ENCODE data around the gene KCNB1.

Gene KCNB1

DNA sequence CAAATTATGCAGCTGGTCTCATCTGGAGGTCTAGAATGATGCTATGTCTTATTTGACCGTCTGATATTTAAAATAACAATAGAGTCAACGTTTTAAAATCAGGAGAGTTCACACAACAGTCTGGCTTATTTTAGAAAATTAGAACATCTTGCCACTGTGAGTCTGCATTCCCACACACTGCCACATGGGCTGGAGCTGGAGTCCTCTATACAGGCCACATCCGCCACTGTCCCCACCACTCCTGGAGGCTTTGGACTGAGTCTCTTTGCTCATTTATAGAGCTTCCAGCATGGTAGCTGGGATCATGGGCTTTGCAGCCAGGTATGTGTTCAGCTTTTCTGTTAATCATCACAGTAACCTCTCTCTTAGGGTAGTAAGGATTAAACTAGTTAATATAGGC lies 135.8 kb downstream of the KCNB1 start:
- no peak overlapping the region for H3K4me3 Mint-ChIP-seq
- no peaks in the 10 kb centered on the region for H3K27me3 Mint-ChIP-seq
- H3K9me3 Mint-ChIP-seq = no peaks in the 10 kb centered on the region
- peaks cover 7% of the 10 kb centered on the region for H3K4me1 Mint-ChIP-seq (ENCODE audit: low read depth)
- no peak overlapping the region for H3K27ac Mint-ChIP-seq
- H3K36me3 Mint-ChIP-seq (ENCODE audit: low read depth) = no peaks in the 10 kb centered on the region

DNA sequence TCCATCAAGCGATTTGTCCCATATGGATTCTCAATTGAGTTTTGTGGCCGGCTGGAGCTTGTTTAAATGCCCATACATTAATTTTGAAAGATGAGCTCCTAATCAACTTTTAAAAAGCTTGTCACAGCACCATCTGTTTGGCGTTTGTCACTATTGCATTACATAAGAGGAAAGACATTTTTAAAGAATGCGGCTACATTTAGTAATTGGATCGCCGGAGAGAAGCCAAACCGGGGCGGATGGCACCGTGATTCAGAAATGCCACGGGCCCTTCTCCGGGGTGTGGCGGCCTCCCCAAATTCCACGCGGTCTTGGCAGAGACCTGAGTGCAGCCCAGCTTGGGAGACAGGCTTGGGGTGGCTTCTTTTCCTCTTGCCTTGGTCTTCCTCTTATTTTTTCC lies 136.9 kb downstream of the KCNB1 start:
- H3K4me1 Mint-ChIP-seq (ENCODE audit: low read depth) = peaks cover 7% of the 10 kb centered on the region
- H3K27me3 Mint-ChIP-seq = no peaks in the 10 kb centered on the region
- H3K4me3 Mint-ChIP-seq = no peak overlapping the region
- no peaks in the 10 kb centered on the region for H3K9me3 Mint-ChIP-seq
- no peak overlapping the region for H3K27ac Mint-ChIP-seq
- H3K36me3 Mint-ChIP-seq (ENCODE audit: low read depth) = no peaks in the 10 kb centered on the region

DNA sequence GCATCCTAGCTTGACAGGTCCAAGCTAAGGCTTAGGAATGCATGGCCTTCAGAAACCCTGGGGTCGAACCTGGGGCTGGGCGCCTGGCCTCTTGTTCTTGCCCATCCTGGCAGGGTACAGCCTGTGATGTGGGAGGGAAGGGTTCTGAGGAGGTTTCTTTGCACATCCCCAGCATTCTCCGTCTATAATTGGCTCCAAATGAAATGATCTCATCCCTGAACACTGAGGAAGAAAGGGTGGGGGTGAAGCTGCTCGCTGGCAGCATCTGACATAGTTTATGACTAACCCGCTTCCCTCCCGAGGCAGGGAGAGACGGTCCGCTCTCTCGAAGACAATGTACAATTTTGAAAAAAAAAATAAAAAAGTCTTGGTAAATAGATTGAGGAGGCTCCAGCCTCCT lies 137.5 kb downstream of the KCNB1 start:
- H3K27ac Mint-ChIP-seq = no peak overlapping the region
- H3K36me3 Mint-ChIP-seq (ENCODE audit: low read depth) = no peaks in the 10 kb centered on the region
- H3K27me3 Mint-ChIP-seq = no peaks in the 10 kb centered on the region
- no peaks in the 10 kb centered on the region for H3K9me3 Mint-ChIP-seq
- H3K4me1 Mint-ChIP-seq (ENCODE audit: low read depth) = peaks cover 7% of the 10 kb centered on the region
- no peak overlapping the region for H3K4me3 Mint-ChIP-seq

DNA sequence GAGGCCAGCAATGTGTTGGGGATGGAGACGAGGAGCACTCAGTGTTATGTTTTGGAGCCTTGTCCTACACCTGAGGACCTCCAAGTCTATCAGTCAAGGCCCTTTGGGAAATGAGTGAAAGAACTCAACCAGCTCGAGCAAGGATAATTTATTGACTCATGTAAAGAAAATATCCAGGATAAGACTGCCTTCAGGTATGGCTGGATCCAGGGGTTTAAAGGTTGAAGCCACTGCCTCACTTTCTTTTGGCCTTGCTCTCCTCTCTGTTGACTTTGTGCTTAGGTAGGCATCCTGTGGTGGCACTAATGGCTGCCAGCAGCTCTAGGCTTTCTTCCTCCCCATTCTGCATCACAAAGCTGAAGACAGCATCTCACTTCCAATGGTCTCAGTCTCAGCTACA lies 138.3 kb downstream of the KCNB1 start:
- Mint-ChIP-seq H3K27ac (no peak overlapping the region), H3K27me3 (no peaks in the 10 kb centered on the region)

DNA sequence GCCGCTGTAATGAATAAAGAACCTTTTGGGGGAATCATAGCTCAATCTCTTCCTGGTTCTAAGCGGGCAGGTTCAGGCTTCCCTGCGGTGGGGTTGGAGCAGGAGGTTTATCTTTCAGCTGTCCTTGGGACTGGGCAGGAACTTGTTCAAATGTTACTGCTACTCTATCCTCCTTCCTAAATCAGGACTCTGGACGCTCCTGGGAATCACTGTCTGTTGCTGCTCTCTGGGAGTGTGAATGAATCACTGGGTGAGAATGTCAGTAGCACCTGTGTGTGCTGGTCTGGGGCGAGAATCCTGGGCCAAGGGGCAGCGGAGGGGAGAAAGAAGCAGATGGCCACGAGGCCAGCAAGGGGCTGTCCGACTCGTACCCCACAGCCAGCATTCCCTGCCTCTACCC lies 139.2 kb downstream of the KCNB1 start:
- no peaks in the 10 kb centered on the region for H3K9me3 Mint-ChIP-seq
- H3K27ac Mint-ChIP-seq = no peak overlapping the region
- no peak overlapping the region for H3K4me3 Mint-ChIP-seq
- no peaks in the 10 kb centered on the region for H3K27me3 Mint-ChIP-seq
- no peaks in the 10 kb centered on the region for H3K36me3 Mint-ChIP-seq (ENCODE audit: low read depth)
- peaks cover 7% of the 10 kb centered on the region for H3K4me1 Mint-ChIP-seq (ENCODE audit: low read depth)

More for the DNA sequence above, 138.3 kb downstream of the KCNB1 start:
- H3K9me3 Mint-ChIP-seq = no peaks in the 10 kb centered on the region
- H3K4me1 Mint-ChIP-seq (ENCODE audit: low read depth) = peaks cover 7% of the 10 kb centered on the region
- no peak overlapping the region for H3K4me3 Mint-ChIP-seq
- H3K36me3 Mint-ChIP-seq (ENCODE audit: low read depth) = no peaks in the 10 kb centered on the region

DNA sequence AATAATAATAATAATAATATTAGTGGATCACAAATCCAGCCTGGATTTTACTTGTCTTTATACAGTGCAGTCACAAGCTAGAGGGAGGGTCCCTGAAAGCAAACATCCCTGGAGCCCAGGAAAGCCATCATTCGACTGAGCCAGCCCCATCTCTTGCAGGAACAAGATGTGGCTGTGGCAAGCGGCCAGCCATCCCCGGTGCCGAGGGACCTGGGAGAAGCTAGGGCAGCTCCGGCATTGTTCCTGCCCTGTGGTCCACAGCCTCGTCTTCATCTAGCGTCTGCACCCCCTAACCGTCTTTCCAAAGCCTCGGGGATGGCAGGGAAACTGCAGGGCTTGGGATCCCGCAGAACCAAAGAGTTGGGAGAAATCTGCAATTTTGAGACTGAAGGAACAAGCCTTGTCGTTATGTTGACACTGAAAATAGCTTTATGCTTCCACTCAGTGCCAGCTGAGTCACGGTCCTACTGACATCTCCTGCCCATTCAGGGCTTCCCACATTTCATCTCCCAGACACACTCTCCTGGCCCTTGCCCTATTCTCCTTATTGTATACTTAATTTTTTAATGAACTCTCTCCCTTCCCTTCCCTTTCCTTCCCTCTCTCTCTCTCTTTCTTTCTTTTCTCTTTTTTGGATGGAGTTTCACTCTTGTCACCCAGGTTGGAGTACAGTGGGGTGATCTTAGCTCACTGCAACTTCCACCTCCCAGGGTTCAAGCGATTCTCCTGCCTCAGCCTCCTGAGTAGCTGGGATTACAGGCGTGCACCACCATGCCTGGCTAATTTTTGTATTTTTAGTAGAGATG lies 142.1 kb downstream of the KCNB1 start:
- H3K27me3 Mint-ChIP-seq = no peaks in the 10 kb centered on the region
- no peak overlapping the region for H3K4me3 Mint-ChIP-seq
- H3K27ac Mint-ChIP-seq = no peak overlapping the region
- H3K4me1 Mint-ChIP-seq (ENCODE audit: low read depth) = no peaks in the 10 kb centered on the region
- H3K9me3 Mint-ChIP-seq = no peaks in the 10 kb centered on the region
- no peaks in the 10 kb centered on the region for H3K36me3 Mint-ChIP-seq (ENCODE audit: low read depth)

DNA sequence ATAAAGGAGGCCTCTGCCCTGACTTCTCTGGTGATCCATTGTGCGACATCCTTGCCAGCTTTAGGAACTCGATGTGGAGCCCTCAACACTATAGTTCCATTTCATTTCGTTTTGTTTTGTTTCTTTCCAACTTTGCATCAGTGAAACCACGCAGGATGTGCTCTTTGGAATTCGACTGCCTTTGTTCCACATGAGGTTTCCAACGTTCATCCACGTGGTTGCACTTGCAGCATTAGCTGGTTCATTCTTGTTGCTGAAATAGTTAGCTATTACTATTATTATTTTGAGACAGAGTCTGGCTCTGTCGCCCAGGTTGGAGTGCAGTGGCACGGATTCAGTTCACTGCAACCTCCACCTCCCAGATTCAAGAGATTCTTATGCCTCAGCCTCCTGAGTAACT lies 143.3 kb downstream of the KCNB1 start:
- Mint-ChIP-seq H3K4me1 (ENCODE audit: low read depth) (no peaks in the 10 kb centered on the region), H3K4me3 (no peak overlapping the region), H3K36me3 (ENCODE audit: low read depth) (no peaks in the 10 kb centered on the region), H3K27me3 (no peaks in the 10 kb centered on the region), H3K9me3 (no peaks in the 10 kb centered on the region), H3K27ac (no peak overlapping the region)

DNA sequence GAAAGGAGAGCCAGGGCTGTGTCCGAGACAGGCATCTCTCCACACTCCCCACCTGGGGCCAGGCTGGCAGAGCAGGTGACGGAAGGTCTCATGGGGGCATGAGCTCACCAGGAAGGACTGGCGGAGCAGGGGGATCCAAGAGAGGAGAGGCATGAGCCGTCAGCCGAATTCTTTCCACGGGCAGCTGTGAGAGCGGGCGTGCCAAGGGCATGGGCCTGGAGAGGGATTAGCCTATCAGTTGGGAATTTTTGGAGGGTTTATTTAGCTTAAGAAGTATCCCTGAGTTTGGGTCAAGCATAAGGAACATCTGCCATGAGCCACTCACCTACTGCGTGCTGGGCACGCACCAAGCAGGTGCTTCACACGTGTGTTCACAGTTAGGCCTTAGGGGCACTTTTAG lies 144.4 kb downstream of the KCNB1 start:
- H3K27me3 Mint-ChIP-seq = peaks cover 2% of the 10 kb centered on the region
- no peaks in the 10 kb centered on the region for H3K36me3 Mint-ChIP-seq (ENCODE audit: low read depth)
- H3K4me3 Mint-ChIP-seq = no peak overlapping the region
- no peak overlapping the region for H3K27ac Mint-ChIP-seq
- H3K9me3 Mint-ChIP-seq = no peaks in the 10 kb centered on the region
- H3K4me1 Mint-ChIP-seq (ENCODE audit: low read depth) = no peaks in the 10 kb centered on the region

DNA sequence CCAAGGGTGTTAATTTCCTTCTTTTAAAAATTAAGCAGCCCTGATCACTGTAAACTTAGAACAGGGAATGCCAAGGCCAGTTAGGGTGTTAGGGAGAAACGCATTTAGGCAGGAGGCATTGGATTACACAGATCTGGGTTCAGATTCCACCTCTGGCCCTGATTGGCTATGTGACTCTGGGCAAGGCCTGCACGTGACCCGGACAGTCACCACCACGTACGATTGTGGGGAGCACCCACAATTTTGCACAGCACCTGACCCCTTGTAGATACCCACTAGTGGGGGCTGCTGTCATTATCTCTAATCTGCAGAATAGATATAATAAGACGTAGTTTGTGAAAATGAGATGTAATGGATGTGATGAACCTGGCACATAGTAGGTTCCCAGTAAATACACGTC lies 145.1 kb downstream of the KCNB1 start:
- peaks cover 9% of the 10 kb centered on the region for H3K27me3 Mint-ChIP-seq
- no peaks in the 10 kb centered on the region for H3K4me1 Mint-ChIP-seq (ENCODE audit: low read depth)
- H3K36me3 Mint-ChIP-seq (ENCODE audit: low read depth) = no peaks in the 10 kb centered on the region
- H3K27ac Mint-ChIP-seq = no peak overlapping the region
- no peaks in the 10 kb centered on the region for H3K9me3 Mint-ChIP-seq
- H3K4me3 Mint-ChIP-seq = no peak overlapping the region

DNA sequence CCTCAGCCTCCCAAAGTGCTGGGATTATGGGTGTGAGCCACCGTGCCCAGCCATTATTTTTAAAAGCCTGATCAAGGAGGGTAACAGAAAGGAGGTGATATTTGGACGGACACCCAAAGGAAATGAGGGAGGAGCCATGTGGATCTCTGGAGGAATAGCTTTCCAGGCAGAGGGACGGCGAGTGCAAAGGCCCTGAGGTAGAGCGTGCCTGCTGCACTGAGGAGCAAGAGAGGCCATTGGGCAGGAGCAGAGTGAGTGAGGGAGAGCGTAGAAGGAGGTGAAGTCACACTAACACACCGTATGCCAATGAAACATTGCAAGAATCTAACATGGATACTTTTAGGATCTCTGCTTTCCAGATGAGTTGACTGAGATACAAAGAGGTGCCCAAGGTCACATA lies 145.7 kb downstream of the KCNB1 start:
- Mint-ChIP-seq H3K4me1 (ENCODE audit: low read depth) (no peaks in the 10 kb centered on the region), H3K27ac (no peak overlapping the region), H3K27me3 (peaks cover 10% of the 10 kb centered on the region), H3K4me3 (no peak overlapping the region), H3K36me3 (ENCODE audit: low read depth) (no peaks in the 10 kb centered on the region), H3K9me3 (no peaks in the 10 kb centered on the region)

DNA sequence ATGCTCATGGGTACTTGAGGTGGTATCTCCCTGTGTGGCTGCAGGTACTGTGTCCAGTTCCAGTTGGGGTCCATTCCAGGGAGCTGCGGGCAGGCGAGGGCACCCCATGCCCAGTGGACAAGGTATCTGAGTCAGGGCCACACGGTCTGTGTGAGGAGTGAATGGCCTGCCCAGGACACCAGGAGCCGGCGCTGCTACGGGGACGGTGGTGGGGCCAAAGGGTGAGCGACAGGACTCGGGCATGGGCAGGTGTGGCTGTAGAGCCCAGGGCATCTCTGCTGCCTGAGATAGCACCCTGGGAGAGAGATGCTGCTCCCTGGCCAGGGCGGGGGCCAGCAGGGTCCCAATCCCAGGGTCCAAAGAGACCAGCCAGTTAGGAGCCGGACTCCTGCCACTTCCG lies 147.0 kb downstream of the KCNB1 start:
- Mint-ChIP-seq H3K4me1 (ENCODE audit: low read depth) (no peaks in the 10 kb centered on the region), H3K36me3 (ENCODE audit: low read depth) (no peaks in the 10 kb centered on the region), H3K27ac (no peak overlapping the region), H3K4me3 (no peak overlapping the region), H3K9me3 (no peaks in the 10 kb centered on the region), H3K27me3 (peaks cover 16% of the 10 kb centered on the region)

DNA sequence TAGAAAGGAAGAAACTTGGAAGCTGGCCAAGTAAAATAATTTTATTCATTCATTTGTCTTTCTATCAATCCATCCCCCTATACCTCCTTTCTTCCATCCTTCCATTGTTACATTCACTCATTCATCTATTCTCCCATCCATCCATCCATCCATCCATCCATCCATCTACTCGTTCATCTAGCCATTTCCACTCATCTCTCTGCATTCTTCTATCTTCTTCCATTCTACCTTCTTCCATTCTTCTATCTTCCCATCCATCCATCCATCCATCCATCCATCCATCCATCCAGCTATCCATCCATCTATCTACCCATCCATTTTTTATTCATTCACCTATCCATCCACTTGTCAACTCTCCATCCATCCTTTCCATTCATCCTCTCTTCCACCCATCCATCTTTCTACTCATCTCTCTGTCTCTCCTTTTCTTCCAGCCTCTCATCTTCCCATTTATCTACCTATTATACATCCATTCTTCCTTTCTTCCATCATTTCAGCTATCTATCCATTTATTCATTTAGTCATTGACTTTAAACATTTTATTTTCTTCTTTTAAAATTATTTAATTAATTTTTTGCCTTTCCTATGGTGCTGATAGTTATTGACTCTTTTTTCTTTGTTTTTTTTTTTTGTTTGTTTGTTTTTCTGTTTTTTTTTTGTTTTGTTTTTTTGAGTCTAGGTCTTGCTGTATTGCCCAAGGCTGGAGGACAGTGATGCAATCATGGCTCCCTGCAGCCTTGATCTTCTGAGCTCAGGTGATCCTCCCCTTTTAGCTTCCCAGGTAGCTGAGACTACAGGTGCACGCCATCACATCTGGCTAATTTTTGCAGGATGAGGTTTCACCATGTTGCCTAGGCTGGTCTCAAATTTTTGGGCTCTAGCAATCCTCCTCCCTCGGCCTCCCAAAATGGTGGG lies 151.5 kb downstream of the KCNB1 start:
- Mint-ChIP-seq H3K36me3 (ENCODE audit: low read depth) (no peaks in the 10 kb centered on the region), H3K27ac (peak overlapping the region; percentile 4), H3K9me3 (no peaks in the 10 kb centered on the region), H3K4me1 (ENCODE audit: low read depth) (no peaks in the 10 kb centered on the region), H3K4me3 (no peak overlapping the region), H3K27me3 (peaks cover 25% of the 10 kb centered on the region)

DNA sequence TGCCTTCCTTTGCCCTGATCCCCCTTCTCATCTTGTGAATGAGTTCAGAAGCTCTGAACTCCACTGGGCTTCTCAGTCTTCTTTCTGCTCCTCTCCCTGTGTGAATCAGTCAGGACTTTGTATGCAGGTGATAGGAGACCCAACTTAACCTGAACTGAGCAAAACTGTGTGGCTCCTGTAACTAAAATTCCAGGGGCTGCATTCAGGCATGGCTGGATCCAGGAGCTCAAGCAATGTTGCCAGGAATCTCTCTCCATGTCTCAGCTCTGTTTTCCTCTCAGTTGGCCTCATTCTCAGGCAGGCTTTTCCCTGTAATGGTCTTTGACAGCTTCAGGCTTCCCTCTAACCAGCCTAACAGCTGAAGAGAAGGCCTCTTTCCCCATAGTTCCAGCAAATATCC lies 153.7 kb downstream of the KCNB1 start:
- H3K9me3 Mint-ChIP-seq = no peaks in the 10 kb centered on the region
- no peak overlapping the region for H3K4me3 Mint-ChIP-seq
- no peak overlapping the region for H3K27ac Mint-ChIP-seq
- peaks cover 34% of the 10 kb centered on the region for H3K27me3 Mint-ChIP-seq
- H3K4me1 Mint-ChIP-seq (ENCODE audit: low read depth) = peaks cover 11% of the 10 kb centered on the region
- H3K36me3 Mint-ChIP-seq (ENCODE audit: low read depth) = no peaks in the 10 kb centered on the region

DNA sequence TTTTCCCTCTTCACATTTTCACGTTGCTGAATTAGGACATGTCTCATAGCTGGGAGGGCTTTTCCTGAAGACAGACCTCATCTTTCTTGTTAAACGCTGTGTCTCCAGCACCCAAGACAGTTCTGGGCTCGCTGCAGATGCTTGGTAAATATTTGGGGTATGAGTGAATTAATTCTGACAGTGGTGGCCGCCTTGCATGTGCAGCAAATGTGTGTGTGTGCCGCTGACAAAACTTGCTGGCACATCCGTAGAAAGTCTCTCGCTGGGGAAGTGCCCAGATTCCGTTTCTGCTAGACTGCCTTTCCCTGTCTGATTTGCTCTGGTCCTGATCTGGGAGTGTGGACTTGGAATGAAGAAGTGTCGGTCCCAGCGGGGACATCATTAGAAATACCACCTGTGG lies 156.4 kb downstream of the KCNB1 start:
- Mint-ChIP-seq H3K27ac (no peak overlapping the region), H3K27me3 (peaks cover 31% of the 10 kb centered on the region), H3K4me1 (ENCODE audit: low read depth) (peaks cover 23% of the 10 kb centered on the region), H3K9me3 (no peaks in the 10 kb centered on the region), H3K4me3 (no peak overlapping the region), H3K36me3 (ENCODE audit: low read depth) (no peaks in the 10 kb centered on the region)

DNA sequence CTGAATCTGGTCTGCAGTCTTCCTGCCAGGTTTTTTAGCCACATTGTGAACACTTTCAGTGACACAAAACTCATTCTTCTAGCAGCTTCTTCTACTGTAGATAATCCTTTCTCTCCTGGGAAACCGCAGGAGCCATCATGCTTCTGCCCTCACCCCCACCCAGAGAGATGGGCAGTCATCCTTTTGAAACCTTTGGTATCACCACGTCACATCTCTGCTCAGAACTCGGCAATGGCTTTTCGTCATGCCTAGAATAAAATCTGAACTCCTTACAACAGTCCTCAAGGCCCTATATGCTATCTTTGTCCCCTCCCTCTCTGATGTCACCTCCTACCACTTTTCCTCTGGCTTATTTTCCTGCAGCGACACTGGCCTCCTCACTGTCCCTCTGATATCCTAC lies 158.2 kb downstream of the KCNB1 start:
- Mint-ChIP-seq H3K27ac (no peak overlapping the region), H3K36me3 (ENCODE audit: low read depth) (no peaks in the 10 kb centered on the region), H3K4me3 (no peak overlapping the region), H3K4me1 (ENCODE audit: low read depth) (peaks cover 24% of the 10 kb centered on the region), H3K27me3 (peaks cover 36% of the 10 kb centered on the region), H3K9me3 (no peaks in the 10 kb centered on the region)
